ENCODE results near the gene SLC4A1.

The SLC4A1 gene

GRCh38 chr17:44220213-44221083, 47.5 kb downstream of the SLC4A1 start:
- peak in 1 of 2 donors; percentile 40 for DNase-seq (ENCODE audit: low read depth in 2 of 2)

DNA sequence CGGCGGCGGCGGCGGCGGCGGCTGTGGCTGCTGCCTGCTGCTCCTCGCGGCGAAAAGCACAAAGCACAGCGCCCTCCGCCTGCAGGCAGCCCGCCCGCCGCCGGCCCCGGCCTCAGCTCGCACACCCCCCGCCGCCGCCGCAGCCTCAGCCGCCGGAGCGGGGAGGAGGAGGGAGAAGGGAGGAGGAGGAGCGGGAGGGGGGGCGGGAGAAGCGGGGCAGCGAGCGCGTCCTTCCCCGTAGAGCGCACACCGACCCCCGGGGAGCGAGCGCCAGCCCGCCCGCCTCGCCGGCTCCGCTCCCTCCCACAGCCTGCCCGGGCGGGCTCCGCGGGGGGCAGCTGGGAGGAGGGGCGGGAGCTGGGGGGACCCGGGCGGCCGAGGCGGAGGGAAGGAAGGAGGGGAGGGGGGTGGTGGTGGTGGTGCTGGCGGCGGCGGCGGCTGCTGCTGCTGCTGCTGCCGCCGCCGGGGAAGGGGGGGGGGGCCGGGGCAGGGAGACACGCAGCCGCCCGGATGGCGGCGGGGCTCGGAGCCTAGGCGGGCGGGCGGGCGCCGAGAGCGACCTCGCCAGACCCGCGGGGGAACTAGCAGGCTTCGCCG, 48.2 kb downstream of the SLC4A1 start, which contains the start of gene UBTF:
Gene UBTF, minus strand, starts transcription at position 60 of the 597 bp plus-strand sequence. CDS start 1,446 bp downstream, outside the sequence.
- DNase-seq (ENCODE audit: low read depth in 2 of 2) = peak in 1 of 2 donors; percentile 59

- peak in 1 of 2 donors; percentile 56 for DNase-seq (ENCODE audit: low read depth in 2 of 2)
These were observed 48.8 kb downstream of the SLC4A1 start for GRCh38 chr17:44219108-44219615.

DNA sequence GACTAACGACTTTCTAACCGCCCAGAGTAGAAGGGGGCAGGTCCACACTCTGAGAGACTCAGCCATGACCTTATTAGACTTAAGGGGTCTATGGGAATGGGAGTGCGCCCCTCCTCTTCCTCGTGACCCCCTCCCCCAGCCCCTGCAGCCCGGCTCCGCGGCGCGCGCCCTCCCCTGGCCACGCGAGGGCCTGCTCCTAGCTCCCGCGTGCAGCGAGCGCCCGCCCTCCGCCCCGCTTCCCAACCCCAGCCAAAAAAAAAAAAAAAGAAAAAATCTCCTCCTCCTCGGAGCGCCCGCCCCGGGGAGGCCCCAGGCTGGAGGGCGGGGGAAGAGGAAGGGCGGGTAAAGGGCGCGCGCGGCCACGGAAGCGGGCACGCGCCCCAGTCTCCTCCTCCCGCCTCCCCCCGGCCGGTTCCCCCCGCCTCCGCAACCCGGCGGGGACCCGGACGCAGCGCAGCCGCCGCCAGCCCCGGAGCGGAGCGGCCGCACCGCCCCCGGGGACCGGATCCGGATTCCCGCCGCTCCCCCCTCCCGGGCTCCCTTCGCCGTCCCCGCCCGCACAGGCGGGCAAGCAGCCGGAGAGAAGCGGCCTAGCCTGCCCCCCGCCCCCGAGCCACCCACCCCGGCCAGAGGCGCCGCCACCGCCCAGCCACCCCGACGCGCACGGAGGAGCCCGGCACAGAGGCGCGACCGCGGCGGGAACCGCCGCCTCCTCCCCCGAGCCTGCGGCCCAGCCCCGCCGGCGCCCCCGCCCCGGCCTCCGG, 49.4 kb downstream of the SLC4A1 start:
- peak; percentile 72 to 80 for DNase-seq (ENCODE audit: low read depth in 2 of 2)

GRCh38 chr17:44217738-44218343, 50.1 kb downstream of the SLC4A1 start:
- DNase-seq (ENCODE audit: low read depth in 2 of 2) = no peak

- DNase-seq (ENCODE audit: low read depth in 2 of 2) = no peak
These were observed 51.2 kb downstream of the SLC4A1 start for GRCh38 chr17:44216694-44217093.

- DNase-seq (ENCODE audit: low read depth in 2 of 2) = no peak
These were observed 51.8 kb downstream of the SLC4A1 start for GRCh38 chr17:44216173-44216572.

DNA sequence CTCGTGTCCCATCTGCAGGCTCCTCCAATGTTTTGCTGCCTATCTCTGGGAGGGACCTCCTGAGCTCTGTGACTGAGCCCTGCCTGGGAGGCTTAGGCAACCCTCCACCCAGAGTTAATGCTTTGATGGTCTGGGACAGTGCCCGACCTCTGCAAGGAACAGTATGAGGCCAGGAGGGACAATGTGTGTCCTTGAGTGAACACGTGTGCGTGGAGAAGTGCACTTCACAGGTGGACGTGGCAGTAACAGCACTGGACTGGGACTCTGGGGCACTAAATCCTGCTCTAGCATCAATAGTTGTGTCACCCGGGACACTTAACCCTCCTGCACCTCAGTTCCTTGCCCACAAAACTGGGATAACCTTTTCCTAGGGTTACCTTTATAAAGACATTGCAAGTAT, 53.0 kb downstream of the SLC4A1 start:
- DNase-seq (ENCODE audit: low read depth in 2 of 2) = no peak

GRCh38 chr17:44214230-44214494, 53.8 kb downstream of the SLC4A1 start:
- DNase-seq (ENCODE audit: low read depth in 2 of 2) = no peak

GRCh38 chr17:44213403-44214229, 54.3 kb downstream of the SLC4A1 start:
- DNase-seq (ENCODE audit: low read depth in 2 of 2) = no peak

DNA sequence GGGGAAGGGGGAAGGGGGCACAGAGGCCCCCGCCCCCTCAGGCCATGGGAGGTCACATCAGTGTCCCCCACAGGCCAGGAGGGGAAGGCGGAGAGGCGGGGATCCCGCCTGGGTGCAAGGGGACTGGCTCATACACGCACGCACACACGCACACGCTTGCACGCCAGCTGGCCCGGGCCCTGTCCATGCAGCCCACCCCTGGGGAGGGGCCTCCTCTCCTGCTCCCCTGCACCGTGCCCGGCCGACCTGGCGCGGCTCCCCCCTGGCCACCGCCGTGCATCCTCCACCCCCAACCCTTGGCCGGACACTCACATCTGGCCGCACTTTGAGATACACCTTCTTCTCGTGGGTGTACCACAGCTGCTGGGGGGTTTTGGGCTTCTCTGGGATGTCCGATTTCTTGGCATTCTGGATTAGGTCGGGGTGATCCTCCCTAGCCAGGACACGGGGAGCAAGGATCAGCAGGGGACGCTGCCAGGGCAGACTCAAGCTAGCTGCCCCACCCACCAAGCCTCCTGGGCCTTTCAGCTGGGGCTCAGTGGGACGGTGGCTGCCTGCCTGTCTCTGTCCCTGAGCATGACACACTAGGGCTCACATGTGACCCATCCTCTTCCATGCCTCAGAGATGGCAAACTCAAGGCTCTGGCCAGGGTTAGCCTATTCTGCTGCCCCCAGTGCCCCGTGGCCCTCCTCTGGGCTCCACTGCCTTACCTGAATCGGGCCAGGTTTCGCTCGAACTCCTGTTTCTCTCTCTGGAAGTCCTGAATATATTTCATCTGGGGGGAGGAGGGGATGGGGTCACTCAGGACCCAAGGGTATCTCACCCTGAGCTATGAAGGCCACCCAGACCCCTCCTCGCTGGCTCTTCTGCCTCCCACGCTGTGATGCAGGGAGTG, 55.2 kb downstream of the SLC4A1 start:
- no peak for DNase-seq (ENCODE audit: low read depth in 2 of 2)

GRCh38 chr17:44211281-44212265, 56.4 kb downstream of the SLC4A1 start:
- no peak for DNase-seq (ENCODE audit: low read depth in 2 of 2)

GRCh38 chr17:44210342-44211192, 57.4 kb downstream of the SLC4A1 start:
- peak; percentile 76 to 83 for DNase-seq (ENCODE audit: low read depth in 2 of 2)

GRCh38 chr17:44209786-44210341, 58.1 kb downstream of the SLC4A1 start:
- DNase-seq (ENCODE audit: low read depth in 2 of 2) = no peak

DNA sequence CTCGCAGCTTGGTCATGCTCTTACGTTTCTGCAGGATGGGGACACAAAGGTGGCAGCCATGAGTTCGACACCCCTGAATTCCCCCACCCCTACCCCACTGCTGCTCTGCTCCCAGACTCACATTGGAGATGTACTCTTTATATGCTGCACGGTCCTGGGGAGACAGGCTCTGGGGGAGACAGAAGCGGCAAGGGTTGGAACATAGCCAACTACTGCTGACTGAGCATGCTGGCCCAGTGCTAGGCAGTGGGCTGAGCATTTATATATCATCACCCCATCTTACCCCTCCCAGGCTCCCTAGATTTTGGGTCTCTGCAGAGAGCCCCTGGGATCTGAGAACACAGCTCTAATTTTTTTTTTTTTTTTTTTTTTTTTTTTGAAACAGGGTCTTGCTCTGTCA, 60.2 kb downstream of the SLC4A1 start:
- DNase-seq (ENCODE audit: low read depth in 2 of 2) = no peak

GRCh38 chr17:44207319-44207718, 60.6 kb downstream of the SLC4A1 start:
- DNase-seq (ENCODE audit: low read depth in 2 of 2) = no peak

DNA sequence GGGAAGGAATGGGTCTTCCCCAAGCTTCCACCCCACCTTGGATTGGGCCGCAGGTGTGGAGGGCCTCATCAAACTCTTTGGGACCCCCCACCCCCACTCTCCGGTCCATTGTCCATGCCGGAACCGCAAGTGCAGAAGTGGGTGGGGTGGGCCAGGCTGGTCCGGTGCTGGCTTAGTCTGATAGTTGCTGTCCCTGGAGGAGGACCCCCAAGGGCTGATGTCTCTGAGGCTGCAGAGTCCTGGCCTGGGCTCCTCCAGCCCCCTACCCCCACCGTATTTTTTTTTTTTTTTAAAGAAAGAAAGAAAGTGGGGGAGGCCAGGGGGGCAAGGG, 61.1 kb downstream of the SLC4A1 start:
- no peak for DNase-seq (ENCODE audit: low read depth in 2 of 2)
